ENCODE data around the gene PTDSS2.

GRCh38 chr11:460331-461199 lies 10.5 kb downstream of the PTDSS2 start:
- TF ChIP-seq HMGXB4 (CRISPR knock-in tag; IDR thresholded peaks at IDR 0.05) (no peak), SP1 (CRISPR knock-in tag; conservative IDR thresholded peaks at IDR 0.05) (no peak), TEAD4 (CRISPR knock-in tag; IDR thresholded peaks at IDR 0.05) (no peak), E2F4 (CRISPR knock-in tag; IDR thresholded peaks at IDR 0.05; ENCODE audit: borderline replicate concordance, low read depth) (no peak), SOX15 (CRISPR knock-in tag; IDR thresholded peaks at IDR 0.05) (no peak), CREB1 (CRISPR knock-in tag; IDR thresholded peaks at IDR 0.05) (no peak), FOXP4 (CRISPR knock-in tag; IDR thresholded peaks at IDR 0.05) (no peak), ESRRA (CRISPR knock-in tag; IDR thresholded peaks at IDR 0.05; ENCODE audit: borderline replicate concordance) (no peak), E2F1 (CRISPR knock-in tag; IDR thresholded peaks at IDR 0.05) (no peak)
- TF ChIP-seq, protein P1, sequence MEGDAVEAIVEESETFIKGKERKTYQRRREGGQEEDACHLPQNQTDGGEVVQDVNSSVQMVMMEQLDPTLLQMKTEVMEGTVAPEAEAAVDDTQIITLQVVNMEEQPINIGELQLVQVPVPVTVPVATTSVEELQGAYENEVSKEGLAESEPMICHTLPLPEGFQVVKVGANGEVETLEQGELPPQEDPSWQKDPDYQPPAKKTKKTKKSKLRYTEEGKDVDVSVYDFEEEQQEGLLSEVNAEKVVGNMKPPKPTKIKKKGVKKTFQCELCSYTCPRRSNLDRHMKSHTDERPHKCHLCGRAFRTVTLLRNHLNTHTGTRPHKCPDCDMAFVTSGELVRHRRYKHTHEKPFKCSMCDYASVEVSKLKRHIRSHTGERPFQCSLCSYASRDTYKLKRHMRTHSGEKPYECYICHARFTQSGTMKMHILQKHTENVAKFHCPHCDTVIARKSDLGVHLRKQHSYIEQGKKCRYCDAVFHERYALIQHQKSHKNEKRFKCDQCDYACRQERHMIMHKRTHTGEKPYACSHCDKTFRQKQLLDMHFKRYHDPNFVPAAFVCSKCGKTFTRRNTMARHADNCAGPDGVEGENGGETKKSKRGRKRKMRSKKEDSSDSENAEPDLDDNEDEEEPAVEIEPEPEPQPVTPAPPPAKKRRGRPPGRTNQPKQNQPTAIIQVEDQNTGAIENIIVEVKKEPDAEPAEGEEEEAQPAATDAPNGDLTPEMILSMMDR (IDR thresholded peaks at IDR 0.05) = no peak
- TF ChIP-seq, protein P2, sequence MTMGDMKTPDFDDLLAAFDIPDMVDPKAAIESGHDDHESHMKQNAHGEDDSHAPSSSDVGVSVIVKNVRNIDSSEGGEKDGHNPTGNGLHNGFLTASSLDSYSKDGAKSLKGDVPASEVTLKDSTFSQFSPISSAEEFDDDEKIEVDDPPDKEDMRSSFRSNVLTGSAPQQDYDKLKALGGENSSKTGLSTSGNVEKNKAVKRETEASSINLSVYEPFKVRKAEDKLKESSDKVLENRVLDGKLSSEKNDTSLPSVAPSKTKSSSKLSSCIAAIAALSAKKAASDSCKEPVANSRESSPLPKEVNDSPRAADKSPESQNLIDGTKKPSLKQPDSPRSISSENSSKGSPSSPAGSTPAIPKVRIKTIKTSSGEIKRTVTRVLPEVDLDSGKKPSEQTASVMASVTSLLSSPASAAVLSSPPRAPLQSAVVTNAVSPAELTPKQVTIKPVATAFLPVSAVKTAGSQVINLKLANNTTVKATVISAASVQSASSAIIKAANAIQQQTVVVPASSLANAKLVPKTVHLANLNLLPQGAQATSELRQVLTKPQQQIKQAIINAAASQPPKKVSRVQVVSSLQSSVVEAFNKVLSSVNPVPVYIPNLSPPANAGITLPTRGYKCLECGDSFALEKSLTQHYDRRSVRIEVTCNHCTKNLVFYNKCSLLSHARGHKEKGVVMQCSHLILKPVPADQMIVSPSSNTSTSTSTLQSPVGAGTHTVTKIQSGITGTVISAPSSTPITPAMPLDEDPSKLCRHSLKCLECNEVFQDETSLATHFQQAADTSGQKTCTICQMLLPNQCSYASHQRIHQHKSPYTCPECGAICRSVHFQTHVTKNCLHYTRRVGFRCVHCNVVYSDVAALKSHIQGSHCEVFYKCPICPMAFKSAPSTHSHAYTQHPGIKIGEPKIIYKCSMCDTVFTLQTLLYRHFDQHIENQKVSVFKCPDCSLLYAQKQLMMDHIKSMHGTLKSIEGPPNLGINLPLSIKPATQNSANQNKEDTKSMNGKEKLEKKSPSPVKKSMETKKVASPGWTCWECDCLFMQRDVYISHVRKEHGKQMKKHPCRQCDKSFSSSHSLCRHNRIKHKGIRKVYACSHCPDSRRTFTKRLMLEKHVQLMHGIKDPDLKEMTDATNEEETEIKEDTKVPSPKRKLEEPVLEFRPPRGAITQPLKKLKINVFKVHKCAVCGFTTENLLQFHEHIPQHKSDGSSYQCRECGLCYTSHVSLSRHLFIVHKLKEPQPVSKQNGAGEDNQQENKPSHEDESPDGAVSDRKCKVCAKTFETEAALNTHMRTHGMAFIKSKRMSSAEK (CRISPR knock-in tag; IDR thresholded peaks at IDR 0.05; ENCODE audit: borderline replicate concordance) = no peak
- TF ChIP-seq, protein P3, sequence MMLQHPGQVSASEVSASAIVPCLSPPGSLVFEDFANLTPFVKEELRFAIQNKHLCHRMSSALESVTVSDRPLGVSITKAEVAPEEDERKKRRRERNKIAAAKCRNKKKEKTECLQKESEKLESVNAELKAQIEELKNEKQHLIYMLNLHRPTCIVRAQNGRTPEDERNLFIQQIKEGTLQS (CRISPR knock-in tag; conservative IDR thresholded peaks at IDR 0.05) = no peak
